Mammary epithelial cell (primary cell): ENCODE data around the gene TBC1D16.

Experiments
- EZH2 ChIP-seq: IDR thresholded peaks from 2 replicates; pipeline ENCODE4 v1.6.1; 2012; ENCODE audit warnings: low read length, inconsistent platforms, borderline replicate concordance
- TF ChIP-seq, protein P1 (sequence below), 2 donors: IDR thresholded peaks in 1 of 2; conservative IDR thresholded peaks in 1 of 2; 2 replicates each; pipeline ENCODE4 v1.5.1; 2011 to 2012; ENCODE audit warnings: inconsistent platforms in 2 of 2, low read length in 2 of 2, mild to moderate bottlenecking in 2 of 2, control low read depth in 1 of 2, low read depth in 1 of 2; ENCODE audit not compliant: insufficient read depth in 1 of 2; ENCODE audit errors: extremely low read depth in 1 of 2

- TF ChIP-seq, protein P1, sequence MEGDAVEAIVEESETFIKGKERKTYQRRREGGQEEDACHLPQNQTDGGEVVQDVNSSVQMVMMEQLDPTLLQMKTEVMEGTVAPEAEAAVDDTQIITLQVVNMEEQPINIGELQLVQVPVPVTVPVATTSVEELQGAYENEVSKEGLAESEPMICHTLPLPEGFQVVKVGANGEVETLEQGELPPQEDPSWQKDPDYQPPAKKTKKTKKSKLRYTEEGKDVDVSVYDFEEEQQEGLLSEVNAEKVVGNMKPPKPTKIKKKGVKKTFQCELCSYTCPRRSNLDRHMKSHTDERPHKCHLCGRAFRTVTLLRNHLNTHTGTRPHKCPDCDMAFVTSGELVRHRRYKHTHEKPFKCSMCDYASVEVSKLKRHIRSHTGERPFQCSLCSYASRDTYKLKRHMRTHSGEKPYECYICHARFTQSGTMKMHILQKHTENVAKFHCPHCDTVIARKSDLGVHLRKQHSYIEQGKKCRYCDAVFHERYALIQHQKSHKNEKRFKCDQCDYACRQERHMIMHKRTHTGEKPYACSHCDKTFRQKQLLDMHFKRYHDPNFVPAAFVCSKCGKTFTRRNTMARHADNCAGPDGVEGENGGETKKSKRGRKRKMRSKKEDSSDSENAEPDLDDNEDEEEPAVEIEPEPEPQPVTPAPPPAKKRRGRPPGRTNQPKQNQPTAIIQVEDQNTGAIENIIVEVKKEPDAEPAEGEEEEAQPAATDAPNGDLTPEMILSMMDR (conservative IDR thresholded peaks at IDR 0.05 in 1 of 2, IDR thresholded peaks at IDR 0.05 in 1 of 2; ENCODE audit: extremely low read depth in 1 of 2, insufficient read depth in 1 of 2, low read depth in 1 of 2, low read length in 2 of 2), result no peak
- no peak for TF ChIP-seq EZH2
Measured at GRCh38 chr17:80083136-80083661, 47.5 kb upstream of the TBC1D16 start.
